ENCODE results near the gene TMEM150B. TPM values are rescaled to one million over a fixed set of nuclear protein-coding genes. Genes with fewer than 3 reads are reported as not detected.

The TMEM150B gene
- total RNA-seq, 1 donor from 2014 or later, result not detected

- DNase-seq, result no peak
These were observed 48.3 kb downstream of the TMEM150B start for GRCh38 chr19:55276720-55277430.

DNA sequence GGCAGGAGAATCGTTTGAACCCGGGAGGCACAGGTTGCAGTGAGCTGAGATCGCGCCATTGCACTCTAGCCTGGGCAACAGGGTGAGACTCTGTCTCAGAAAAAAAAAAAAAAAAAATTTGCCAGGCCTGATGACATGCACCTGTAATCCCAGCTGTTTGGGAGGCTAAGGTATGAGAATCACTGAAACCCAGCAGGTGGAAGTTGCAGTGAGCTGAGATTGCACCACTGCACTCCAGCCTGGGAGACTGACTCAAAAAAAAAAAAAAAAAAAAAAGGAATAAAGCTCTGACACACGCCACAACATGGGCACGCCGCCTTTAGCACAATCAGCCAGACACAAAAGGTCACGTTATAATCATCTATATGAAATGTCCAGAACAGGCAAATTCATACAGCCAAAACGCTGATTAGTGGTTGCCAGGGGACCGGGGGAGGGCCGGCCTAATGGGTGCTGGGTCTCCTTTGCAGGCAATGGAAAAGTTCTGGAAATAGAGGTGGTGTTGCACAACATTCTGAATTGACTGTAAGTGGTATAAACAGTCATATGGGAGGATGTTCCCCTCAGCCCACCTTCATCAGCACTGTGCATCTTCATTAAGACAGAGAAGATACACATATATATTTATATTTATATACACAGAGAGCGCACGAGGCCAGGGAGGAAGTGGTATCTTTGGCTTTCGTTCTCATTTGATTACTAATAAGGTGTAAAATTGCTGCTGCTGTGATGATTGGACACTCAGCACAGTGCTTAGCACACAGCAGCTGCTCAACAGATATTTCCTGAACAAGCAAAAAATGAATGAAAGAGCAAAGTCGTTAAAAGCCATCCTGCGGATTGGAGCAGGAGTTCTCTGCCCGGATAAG lies 49.1 kb downstream of the TMEM150B start:
- no peak for DNase-seq

- DNase-seq, result no peak
These were observed 51.0 kb downstream of the TMEM150B start for GRCh38 chr19:55273978-55274707.

- no peak for DNase-seq
These were observed 53.0 kb downstream of the TMEM150B start for GRCh38 chr19:55272142-55272541.

GRCh38 chr19:55270172-55270942 lies 54.8 kb downstream of the TMEM150B start:
- DNase-seq, result no peak

GRCh38 chr19:55269299-55269698 lies 55.8 kb downstream of the TMEM150B start:
- DNase-seq, result no peak

- DNase-seq, result no peak
These were observed 58.3 kb downstream of the TMEM150B start for GRCh38 chr19:55266840-55267239.

DNA sequence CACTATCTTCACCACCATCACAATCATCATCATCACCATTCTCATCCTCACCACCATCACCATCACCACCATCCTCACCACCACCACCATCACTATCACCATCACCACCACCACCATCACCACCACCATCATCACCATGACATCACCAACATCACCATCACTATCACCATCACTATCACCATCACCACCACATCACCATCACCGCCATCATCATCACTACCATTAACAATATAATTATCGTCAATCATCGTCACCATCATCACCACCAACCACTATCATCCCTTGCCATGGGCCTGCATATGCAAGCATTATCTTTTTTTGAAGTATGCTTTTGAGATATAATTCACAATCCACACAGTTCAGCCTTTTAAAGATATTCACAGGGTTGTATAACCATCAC lies 58.7 kb downstream of the TMEM150B start:
- no peak for DNase-seq

GRCh38 chr19:55265723-55266386 lies 59.3 kb downstream of the TMEM150B start:
- no peak for DNase-seq

- no peak for DNase-seq
These were observed 60.0 kb downstream of the TMEM150B start for GRCh38 chr19:55265173-55265572.

DNA sequence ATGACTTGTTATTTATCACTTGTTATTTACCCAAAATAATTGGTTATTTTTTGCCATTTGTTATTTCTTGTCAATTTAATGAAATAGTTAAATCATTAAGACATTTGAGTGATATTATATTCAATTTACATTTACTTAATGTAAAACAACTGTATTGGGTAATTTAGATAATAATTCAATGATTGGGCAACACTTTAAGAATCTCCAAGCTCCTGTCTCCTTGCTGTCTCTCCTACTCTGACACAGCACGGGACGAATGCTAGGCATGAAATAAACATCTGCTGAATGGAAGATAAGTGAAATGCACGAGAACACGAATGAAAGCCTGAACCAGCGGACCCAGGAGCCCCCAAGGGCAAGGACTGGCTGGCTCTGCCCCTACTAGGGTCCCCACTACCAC lies 60.6 kb downstream of the TMEM150B start:
- no peak for DNase-seq

Other genes starting within 250 kb of the TMEM150B start
- gene EPS8L1, start 249.5 kb downstream of the TMEM150B start, total RNA-seq, result 76.8 TPM
- gene PPP1R12C, start 207.7 kb downstream of the TMEM150B start, total RNA-seq, result 48.4 TPM
- gene TNNT1, start 176.1 kb downstream of the TMEM150B start, total RNA-seq, result 338 TPM
- gene TNNI3, start 167.6 kb downstream of the TMEM150B start, total RNA-seq, result 1.7 TPM
- gene DNAAF3, start 158.7 kb downstream of the TMEM150B start, total RNA-seq, result 0.51 TPM
- gene SYT5, start 145.1 kb downstream of the TMEM150B start, total RNA-seq, result not detected
- 3.9 TPM for gene PTPRH, start 115.8 kb downstream of the TMEM150B start, total RNA-seq
- 0.72 TPM for gene TMEM86B, start 96.6 kb downstream of the TMEM150B start, total RNA-seq
- 33.4 TPM for gene PPP6R1, start 66.3 kb downstream of the TMEM150B start, total RNA-seq
- gene HSPBP1, start 45.2 kb downstream of the TMEM150B start, total RNA-seq, result 27.5 TPM
- 5.0 TPM for gene BRSK1, start 41.3 kb downstream of the TMEM150B start, total RNA-seq
- gene KMT5C, start 14.5 kb upstream of the TMEM150B start, total RNA-seq, result 13.3 TPM
- 0.72 TPM for gene COX6B2, start 29.4 kb upstream of the TMEM150B start, total RNA-seq
- not detected for gene GARIN5B, start 37.9 kb upstream of the TMEM150B start, total RNA-seq
- gene IL11, start 45.1 kb upstream of the TMEM150B start, total RNA-seq, result not detected
- not detected for gene TMEM190, start 51.5 kb upstream of the TMEM150B start, total RNA-seq
- gene TMEM238, start 59.0 kb upstream of the TMEM150B start, total RNA-seq, result 4.2 TPM
- 453 TPM for gene RPL28, start 60.6 kb upstream of the TMEM150B start, total RNA-seq
- 20.7 TPM for gene UBE2S, start 82.4 kb upstream of the TMEM150B start, total RNA-seq
- gene SHISA7, start 118.0 kb upstream of the TMEM150B start, total RNA-seq, result not detected
- 39.3 TPM for gene ISOC2, start 136.3 kb upstream of the TMEM150B start, total RNA-seq
- gene C19orf85, start 139.4 kb upstream of the TMEM150B start, total RNA-seq, result not detected
- gene ZNF628, start 151.3 kb upstream of the TMEM150B start, total RNA-seq, result 4.4 TPM
- 12.0 TPM for gene NAT14, start 159.8 kb upstream of the TMEM150B start, total RNA-seq
- 29.2 TPM for gene SSC5D, start 163.1 kb upstream of the TMEM150B start, total RNA-seq
- gene SBK2, start 211.8 kb upstream of the TMEM150B start, total RNA-seq, result 10.2 TPM
- gene SBK3, start 220.2 kb upstream of the TMEM150B start, total RNA-seq, result not detected